ENCODE measurements around the gene BPIFB3. TPM values are rescaled to one million over a fixed set of nuclear protein-coding genes. Genes with fewer than 3 reads are reported as not detected.

Gene BPIFB3
- total RNA-seq, 1 experiment from 2014 or later: not detected

DNA sequence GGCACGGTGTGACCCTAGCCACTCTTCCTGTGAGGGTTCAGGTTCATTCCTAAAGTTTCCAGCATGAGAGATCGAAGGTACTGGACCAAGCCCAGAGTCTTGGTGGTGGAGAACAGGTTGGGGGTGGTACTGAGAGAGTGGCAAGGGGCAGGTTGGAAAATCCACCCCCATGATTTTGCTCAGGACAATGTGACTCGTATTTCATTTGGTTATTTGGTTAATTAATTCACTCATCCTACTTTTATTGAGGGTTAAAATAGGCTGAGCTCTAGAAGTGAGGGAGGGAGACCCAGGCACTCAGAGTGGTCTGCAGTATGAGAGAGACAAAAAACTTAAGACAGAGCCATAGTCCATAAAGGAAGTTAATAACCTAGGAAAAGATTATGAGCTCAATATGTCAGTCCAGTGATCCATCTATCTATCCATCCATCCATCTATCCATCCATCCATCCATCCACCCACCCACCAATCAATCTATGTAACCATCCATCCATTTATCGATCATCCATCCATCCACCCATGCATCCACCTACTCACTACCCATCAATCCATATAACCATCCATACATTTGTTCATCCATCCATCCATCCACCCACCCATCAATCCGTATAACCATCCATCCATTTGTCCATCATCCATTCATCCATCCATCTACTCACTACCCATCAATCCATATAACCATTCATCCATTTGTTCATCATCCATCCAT, 28.9 kb upstream of the BPIFB3 start:
- DNase-seq: no peak

DNA sequence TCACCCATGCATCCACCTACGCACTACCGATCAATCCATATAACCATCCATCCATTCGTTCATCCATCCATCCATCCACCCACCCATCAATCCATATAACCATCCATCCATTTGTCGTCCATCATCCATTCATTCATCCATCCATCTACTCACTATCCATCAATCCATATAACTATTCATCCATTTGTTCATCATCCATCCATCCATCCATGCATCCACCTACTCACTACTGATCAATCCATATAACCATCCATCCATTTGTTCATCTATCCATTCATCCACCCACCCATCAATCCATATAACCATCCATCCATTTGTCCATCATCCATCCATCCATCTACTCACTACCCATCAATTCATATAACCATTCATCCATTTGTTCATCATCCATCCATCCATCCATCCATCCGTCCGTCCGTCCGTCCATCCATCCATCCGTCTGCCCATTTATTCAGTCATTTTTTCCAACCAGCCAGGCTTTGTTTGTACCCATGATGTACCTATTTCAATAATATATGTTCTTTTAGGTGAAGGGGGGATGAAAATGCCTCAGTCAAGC, 28.3 kb upstream of the BPIFB3 start:
- no peak for DNase-seq
- no peak overlapping the region for H3K4me3 ChIP-seq
- H3K9me3 ChIP-seq: no peaks in the 10 kb centered on the region

More for the DNA sequence above, 28.9 kb upstream of the BPIFB3 start:
- H3K9me3 ChIP-seq: no peaks in the 10 kb centered on the region
- H3K27me3 ChIP-seq: no peaks in the 10 kb centered on the region
- no peaks in the 10 kb centered on the region for H3K36me3 ChIP-seq
- no peak overlapping the region for H3K4me3 ChIP-seq

DNA sequence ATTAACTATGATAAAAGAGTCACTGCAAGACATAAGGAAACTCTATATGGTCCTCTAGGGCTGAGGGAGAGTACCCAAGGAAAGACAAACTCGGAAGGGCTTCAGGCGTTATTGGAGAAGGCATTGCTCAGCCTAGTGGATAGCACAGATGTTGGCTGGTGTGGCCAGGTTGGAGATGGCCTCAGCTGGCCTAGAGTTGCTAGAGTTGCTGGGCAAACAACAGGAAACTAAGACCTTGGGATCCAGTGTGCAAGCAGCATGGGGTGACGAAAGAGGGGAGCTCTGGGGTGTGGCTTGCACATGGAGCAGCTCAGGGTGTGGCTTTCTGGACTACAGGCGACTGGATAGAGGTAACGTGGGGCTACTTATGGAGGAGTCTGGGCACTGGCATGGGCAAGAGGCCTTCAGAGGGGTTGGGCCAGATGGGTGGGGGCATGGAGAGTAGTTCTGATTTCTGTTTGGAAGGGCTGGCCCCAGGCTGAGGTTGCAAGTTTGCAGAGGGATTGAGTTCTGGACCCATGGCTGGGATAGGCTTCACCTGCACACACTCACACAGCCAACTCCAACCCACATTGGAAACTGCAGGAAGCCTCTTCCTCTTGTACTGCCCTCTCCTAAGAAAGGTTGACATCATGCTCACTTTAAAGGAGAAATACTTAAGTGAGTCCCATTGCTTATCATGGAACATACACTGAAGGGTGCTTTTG, 27.5 kb upstream of the BPIFB3 start:
- no peaks in the 10 kb centered on the region for H3K36me3 ChIP-seq
- DNase-seq: no peak

More for the DNA sequence above, 28.3 kb upstream of the BPIFB3 start:
- Histone ChIP-seq H3K27me3 (no peaks in the 10 kb centered on the region), H3K36me3 (no peaks in the 10 kb centered on the region)

DNA sequence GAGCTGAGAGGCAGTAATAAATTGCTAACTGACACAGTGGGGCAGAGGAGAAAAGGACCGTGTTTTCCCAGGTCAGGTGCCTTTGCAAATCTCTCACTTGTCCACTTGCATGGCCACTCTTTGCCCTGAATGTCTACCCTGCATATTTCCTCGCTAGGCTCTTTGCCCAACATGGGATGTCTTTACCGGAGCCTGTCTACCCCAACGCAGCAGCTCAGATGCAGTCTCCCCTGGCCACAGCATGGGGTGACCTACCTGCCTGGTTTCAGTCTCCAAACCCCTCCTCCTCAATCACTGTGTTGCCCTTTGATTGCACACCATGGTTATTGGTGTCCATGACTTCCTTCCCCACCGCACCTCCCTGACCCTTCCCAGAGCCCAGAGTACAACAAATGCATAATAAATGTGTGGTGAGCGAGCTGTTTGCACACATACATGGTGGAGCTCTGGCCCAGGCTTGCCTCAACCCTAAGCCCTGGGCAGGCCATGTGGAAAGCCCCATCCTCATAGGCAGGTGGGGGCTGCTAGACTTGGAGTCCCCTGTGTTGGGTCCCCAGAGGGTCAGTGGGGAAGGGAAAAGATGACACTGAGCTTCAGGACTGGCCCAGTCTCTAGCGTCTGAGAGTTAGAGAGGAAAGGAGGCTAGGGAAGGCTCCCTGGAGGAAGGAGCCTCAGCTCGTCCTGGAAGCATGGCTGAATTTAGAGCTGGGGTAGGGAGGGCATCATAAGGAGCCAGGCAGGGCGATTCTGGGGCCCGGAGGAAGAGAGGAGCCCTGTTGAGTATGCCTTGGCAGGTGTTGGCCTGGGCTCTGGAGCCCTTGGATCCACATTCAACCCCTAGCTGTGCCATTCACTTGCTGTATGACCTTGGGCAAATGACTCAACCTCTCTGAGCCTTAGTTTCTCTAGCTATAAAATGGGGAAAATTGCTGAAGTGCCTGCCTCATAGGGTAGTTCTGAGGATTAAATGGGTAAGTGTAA, 26.6 kb upstream of the BPIFB3 start:
- no peaks in the 10 kb centered on the region for H3K36me3 ChIP-seq
- H3K9me3 ChIP-seq: no peaks in the 10 kb centered on the region
- no peak for DNase-seq
- H3K27me3 ChIP-seq: no peaks in the 10 kb centered on the region
- H3K4me3 ChIP-seq: no peak overlapping the region

More for the DNA sequence above, 27.5 kb upstream of the BPIFB3 start:
- Histone ChIP-seq H3K27me3 (no peaks in the 10 kb centered on the region), H3K9me3 (no peaks in the 10 kb centered on the region), H3K4me3 (no peak overlapping the region)

DNA sequence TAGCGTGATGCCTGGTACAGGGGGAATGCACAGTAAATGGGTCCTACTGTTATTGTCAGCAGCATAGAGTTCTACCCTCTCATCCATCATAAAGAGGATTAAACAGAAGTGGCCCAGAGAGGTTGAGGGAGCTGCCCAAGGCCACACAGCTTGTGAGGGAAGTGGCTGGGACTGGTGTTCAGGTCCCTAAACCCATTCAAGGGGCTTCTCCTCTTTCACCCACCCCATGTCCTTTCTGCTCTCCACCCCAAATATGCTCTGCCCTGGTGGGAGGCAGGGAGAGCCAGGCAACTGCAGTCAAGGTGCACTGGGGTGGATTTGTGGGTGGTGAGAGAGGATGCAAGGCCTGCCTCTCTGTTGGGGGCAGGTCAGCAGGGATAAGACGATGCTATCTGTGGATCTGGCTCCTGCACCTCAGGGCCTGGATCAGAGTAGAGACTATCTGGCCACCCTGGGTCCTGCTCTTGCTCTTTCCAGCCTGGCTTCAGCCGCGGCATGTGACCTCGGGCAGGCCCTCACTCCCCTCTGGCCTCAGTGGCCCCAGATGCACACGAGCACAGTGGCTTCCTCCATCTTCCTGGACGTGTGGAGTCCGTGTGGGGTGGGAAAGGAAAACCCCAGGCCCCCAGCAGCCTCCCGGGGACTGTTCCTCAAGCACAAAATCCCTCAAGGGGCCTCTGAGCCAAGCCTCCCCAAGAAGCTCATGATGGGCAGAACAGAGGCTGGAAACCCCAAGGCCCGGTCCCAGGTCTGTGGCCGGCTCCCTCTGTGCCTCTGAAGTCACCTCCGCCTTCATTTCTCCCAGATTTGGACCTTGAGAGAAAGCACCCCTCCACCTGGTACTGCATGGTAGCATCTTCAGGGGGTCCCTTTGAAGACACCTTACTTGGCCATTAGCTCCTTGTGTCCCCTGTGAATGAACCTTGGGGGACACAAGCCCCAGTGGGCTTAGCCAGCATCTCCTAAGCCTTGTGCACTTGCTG, 25.6 kb upstream of the BPIFB3 start:
- no peak for DNase-seq
- H3K27me3 ChIP-seq: no peaks in the 10 kb centered on the region
- no peaks in the 10 kb centered on the region for H3K9me3 ChIP-seq
- H3K4me3 ChIP-seq: no peak overlapping the region
- H3K36me3 ChIP-seq: no peaks in the 10 kb centered on the region

DNA sequence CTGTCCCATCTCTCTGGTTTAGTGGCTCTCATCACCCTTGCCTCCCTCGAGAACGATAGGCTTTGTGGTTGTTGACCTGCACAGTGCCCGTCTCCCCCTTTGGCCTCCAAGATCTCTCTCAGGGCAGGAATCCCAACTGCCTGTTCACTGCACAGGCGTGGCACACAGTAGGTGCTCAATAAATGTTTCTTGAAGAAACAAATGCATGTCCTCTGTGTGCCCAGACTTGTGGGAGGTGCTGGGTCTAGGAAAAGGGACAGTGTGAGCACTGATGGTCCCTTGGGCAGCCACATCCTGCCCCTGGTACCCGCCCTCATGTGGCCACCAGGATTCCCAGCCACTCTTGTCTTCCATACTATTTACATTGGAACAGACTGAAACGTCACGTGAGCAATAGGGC, 24.8 kb upstream of the BPIFB3 start:
- Histone ChIP-seq H3K9me3 (no peaks in the 10 kb centered on the region), H3K36me3 (no peaks in the 10 kb centered on the region), H3K27me3 (no peaks in the 10 kb centered on the region), H3K4me3 (no peak overlapping the region)
- DNase-seq: no peak

DNA sequence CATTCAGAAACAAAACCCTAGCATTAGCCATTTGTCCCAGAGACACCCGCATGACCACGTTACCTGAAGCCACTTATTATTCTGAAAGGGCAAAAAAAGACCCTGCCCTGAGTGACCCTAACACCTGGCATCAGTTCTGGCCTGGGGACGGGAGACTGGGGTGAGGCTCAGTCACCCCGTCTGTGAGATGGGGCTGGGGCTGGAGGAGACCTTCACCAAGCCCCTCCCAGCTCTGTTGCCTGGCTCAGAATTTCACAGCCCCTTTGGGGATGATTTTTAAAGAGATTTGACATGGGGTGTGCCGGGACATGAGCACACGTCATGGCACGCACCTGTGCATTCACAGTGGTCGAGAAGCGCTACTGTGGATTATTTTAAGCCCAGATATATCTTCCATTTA, 23.6 kb upstream of the BPIFB3 start:
- Histone ChIP-seq H3K27me3 (no peaks in the 10 kb centered on the region), H3K9me3 (no peaks in the 10 kb centered on the region), H3K36me3 (no peaks in the 10 kb centered on the region), H3K4me3 (no peak overlapping the region)
- no peak for DNase-seq

DNA sequence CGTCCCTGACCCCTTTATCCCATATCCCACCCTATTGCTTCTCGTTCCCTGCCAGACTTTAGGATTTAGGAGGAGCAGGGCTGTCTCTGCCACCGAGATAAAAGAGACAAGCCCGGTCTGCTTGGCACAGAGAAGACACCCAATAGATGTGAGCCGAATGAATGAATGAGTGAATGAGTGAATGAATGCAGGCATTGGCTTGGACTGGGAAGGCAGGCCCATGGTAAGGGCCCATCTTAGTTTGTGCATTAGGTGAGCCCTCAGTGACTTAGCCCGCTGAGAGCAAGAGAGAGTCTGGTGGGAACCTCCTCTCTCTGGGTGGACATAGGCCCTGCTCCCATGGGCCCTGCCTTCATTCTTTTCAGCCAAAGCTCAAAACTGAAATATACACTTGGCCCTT, 23.1 kb upstream of the BPIFB3 start:
- Histone ChIP-seq H3K27me3 (no peaks in the 10 kb centered on the region), H3K9me3 (no peaks in the 10 kb centered on the region), H3K36me3 (no peaks in the 10 kb centered on the region), H3K4me3 (no peak overlapping the region)
- no peak for DNase-seq

DNA sequence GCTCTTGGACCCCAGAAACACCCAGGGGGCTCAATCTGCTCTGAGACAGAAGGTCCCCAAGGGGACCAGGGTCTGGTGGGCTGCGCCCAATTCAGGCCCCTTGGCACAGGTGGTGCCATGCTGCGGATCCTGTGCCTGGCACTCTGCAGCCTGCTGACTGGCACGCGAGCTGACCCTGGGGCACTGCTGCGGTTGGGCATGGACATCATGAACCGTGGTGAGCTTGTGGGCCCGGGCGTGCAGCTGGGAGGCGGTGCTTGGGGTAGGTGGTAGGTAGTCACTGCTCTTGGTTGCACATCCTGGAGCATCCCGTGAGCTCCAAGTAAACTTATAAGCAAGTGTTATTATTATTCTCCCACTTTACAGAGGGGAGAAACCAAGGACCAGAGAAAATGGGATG, 22.2 kb upstream of the BPIFB3 start, which contains the start of gene BPIFB6:
Gene BPIFB6, plus strand, starts transcription at position 118 of the 400 bp plus-strand sequence. Its CDS starts 0 bp downstream, at position 118.
- no peak for DNase-seq
- no peaks in the 10 kb centered on the region for H3K27me3 ChIP-seq
- H3K4me3 ChIP-seq: no peak within 1 kb of the TSS

DNA sequence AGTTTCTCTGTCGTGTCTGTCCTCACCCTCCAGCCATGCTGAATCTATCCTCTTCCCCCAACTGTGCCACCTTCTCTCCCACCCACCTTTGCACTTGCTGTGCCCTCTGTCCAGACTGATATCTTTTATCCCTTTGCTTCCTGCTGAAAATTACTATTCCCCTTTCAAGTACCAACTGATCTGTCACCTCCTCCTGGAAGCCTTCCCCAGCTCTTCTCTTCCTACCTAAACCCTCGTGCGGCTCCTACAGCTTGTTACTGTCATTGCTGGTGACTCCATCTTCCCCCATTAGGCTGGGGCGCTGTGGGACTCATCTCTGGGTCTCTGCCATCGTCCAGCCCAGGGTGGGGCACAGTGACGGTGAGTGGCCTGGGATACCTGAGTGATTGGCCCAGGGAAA, 21.1 kb upstream of the BPIFB3 start:
- H3K36me3 ChIP-seq: no peaks in the 10 kb centered on the region
- no peaks in the 10 kb centered on the region for H3K27me3 ChIP-seq
- no peak overlapping the region for H3K4me3 ChIP-seq
- DNase-seq: no peak
- no peaks in the 10 kb centered on the region for H3K9me3 ChIP-seq

More for the DNA sequence above, 22.2 kb upstream of the BPIFB3 start, which contains the start of gene BPIFB6:
- Histone ChIP-seq H3K36me3 (no peaks in the 10 kb centered on the region), H3K9me3 (no peaks in the 10 kb centered on the region)

DNA sequence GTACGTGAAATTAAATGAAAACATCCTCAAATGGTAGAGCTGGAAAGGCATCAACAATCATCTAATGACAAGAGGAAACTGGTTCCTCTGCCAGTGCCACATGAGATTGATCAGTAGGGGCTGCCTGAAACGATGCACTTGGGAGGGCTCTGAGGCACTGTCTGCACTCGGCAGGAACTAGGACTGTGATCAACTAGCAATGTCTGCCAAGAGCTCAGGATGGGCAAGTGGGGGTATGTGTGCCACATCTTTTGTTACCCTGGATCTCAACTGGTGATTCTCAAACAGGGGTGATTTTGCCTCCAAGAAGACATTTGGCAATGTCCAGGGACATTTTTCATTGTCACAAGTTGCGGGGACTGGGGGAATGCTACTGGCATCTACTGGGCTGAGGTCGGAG, 20.3 kb upstream of the BPIFB3 start:
- DNase-seq: no peak
- H3K4me3 ChIP-seq: no peak overlapping the region
- no peaks in the 10 kb centered on the region for H3K9me3 ChIP-seq
- H3K27me3 ChIP-seq: no peaks in the 10 kb centered on the region
- no peaks in the 10 kb centered on the region for H3K36me3 ChIP-seq

DNA sequence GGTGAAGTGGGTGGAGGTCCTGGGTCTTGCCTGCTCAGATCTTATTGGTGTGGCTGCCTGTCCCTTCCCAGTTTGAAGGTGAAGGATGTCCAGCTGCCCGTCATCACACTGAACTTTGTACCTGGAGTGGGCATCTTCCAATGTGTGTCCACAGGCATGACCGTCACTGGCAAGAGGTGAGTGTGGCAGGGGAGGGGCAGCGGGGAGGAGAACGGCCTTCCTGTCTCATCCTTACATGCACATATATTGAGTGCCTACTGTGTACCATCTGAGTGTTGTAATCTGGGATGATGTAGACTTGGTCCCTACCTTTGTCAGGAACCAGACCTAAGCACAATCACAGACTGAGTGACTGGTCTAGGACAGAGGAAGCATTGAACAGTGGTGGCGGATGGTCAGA, 19.6 kb upstream of the BPIFB3 start:
- no peaks in the 10 kb centered on the region for H3K27me3 ChIP-seq
- no peak overlapping the region for H3K4me3 ChIP-seq
- no peaks in the 10 kb centered on the region for H3K36me3 ChIP-seq
- H3K9me3 ChIP-seq: no peaks in the 10 kb centered on the region
- DNase-seq: no peak

DNA sequence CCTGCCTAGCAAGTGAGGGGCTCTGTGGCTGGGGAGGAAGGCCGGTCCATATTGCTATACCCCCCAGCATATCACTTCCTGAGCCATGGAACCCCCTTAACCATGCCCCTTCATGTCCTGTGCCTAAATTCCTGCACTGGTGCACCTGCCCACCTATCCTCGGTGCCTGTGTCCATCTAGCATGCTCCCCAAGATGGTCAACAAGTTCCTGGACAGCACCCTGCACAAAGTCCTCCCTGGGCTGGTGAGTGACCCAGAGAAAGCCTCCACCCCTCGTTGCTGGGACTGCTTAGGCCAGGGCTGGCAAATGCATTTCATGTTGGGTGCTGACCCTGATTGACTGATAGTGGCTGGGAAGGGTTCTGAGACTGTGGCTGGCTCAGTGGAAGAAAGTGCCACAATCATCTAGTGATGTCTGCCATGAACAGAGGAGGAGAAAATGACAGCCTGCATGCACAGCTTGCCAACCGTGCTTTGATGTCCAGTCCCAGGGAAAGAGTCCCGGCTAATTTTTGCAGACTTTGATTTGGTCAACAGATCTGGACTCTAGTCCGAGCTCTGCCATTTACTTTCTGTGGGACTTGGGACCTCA, 18.7 kb upstream of the BPIFB3 start:
- H3K4me3 ChIP-seq: no peak overlapping the region
- no peaks in the 10 kb centered on the region for H3K27me3 ChIP-seq
- H3K9me3 ChIP-seq: no peaks in the 10 kb centered on the region
- DNase-seq: no peak
- H3K36me3 ChIP-seq: no peaks in the 10 kb centered on the region

DNA sequence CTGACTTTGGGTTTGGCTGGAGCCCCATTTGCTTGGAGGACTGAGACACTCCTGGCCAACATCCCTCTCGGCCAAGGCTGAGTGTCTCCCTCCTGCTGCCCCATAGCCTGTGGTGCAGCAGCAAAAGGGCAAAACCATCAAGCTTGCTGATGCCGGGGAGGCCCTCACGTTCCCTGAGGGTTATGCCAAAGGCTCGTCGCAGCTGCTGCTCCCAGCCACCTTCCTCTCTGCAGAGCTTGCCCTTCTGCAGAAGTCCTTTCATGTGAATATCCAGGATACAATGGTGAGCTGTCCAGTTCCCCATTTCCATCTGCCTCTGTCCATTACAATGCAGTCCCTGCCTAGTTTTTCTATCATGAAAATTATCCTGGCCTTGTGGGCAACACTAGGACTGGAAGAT, 16.2 kb upstream of the BPIFB3 start:
- H3K9me3 ChIP-seq: no peaks in the 10 kb centered on the region
- no peak overlapping the region for H3K4me3 ChIP-seq
- H3K36me3 ChIP-seq: no peaks in the 10 kb centered on the region
- no peaks in the 10 kb centered on the region for H3K27me3 ChIP-seq
- DNase-seq: no peak

DNA sequence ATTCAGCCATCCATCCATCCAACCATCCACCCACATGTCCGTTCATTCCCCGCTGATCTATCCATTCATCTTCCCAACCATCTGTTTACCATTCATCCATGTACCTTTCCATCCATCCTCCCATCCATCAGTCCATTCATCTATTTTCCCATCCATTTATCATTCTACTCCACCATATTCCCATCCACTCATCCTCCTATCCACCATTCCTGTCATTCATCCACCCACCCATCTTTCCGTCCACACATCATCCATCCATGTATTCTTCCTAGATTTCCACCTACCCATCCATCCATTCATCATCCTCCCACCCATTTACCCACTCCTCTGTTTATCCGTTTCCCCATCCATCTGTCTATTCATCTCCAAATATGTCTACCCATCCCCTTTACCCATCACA, 15.5 kb upstream of the BPIFB3 start:
- Histone ChIP-seq H3K4me3 (no peak overlapping the region), H3K9me3 (no peaks in the 10 kb centered on the region), H3K36me3 (no peaks in the 10 kb centered on the region), H3K27me3 (no peaks in the 10 kb centered on the region)
- no peak for DNase-seq

All from MG63 (cell line).